Smooth muscle cell (in vitro differentiated cells): ENCODE results near the gene DISC1. TPM values are rescaled to one million over a fixed set of nuclear protein-coding genes. Genes with fewer than 3 reads are reported as not detected.
"Not testable (repeated sequence)": the region's sequence is repeated elsewhere in the genome, so short reads cannot be mapped to it uniquely, and the experiment has no call there.

Source experiments
- DNase-seq: peaks from one replicate; lab custom pipeline; 2025; ENCODE audit not compliant: unreplicated experiment; lab: John Stamatoyannopoulos, UW
- H2AFZ ChIP-seq: fragments of 200-600 bp; sonication (generic); 2 replicates; pipeline ENCODE4 v1.6.0; 2016; ENCODE audit warnings: antibody characterized with exemption, low read depth, mild to moderate bottlenecking
- H3F3A ChIP-seq: fragments of 200-600 bp; sonication (generic); 2 replicates; pipeline ENCODE4 v1.6.0; 2017; ENCODE audit warnings: antibody characterized with exemption, low read depth
- H3K27ac ChIP-seq: fragments of 200-600 bp; sonication (generic); 2 replicates; pipeline ENCODE4 v1.5.1; 2016; ENCODE audit warnings: low read depth, mild to moderate bottlenecking
- H3K27me3 ChIP-seq: fragments of 200-600 bp; sonication (generic); 2 replicates; pipeline ENCODE4 v1.6.1; 2016; ENCODE audit warnings: low read depth, mild to moderate bottlenecking
- H3K36me3 ChIP-seq: fragments of 200-600 bp; sonication (generic); 2 replicates; pipeline ENCODE4 v1.5.1; 2016; ENCODE audit warnings: low read depth
- H3K4me1 ChIP-seq: fragments of 200-600 bp; sonication (generic); 2 replicates; pipeline ENCODE4 v1.5.1; 2016; ENCODE audit warnings: low read depth
- H3K4me2 ChIP-seq: fragments of 200-600 bp; sonication (generic); 2 replicates; pipeline ENCODE4 v1.6.0; 2016; ENCODE audit warnings: mild to moderate bottlenecking
- H3K4me3 ChIP-seq: fragments of 200-600 bp; sonication (generic); 2 replicates; pipeline ENCODE4 v1.5.1; 2016; ENCODE audit warnings: mild to moderate bottlenecking
- H3K79me2 ChIP-seq: fragments of 200-600 bp; sonication (generic); 2 replicates; pipeline ENCODE4 v1.6.0; 2016; ENCODE audit warnings: low read depth, mild to moderate bottlenecking
- H3K9ac ChIP-seq: fragments of 200-600 bp; sonication (generic); 2 replicates; pipeline ENCODE4 v1.6.0; 2016; ENCODE audit warnings: low read depth
- H3K9me3 ChIP-seq: fragments of 200-600 bp; sonication (generic); replicated peaks from 2 replicates; pipeline ENCODE4 v1.5.1; 2016; ENCODE audit warnings: low read depth
- H4K20me1 ChIP-seq: fragments of 200-600 bp; sonication (generic); 2 replicates; pipeline ENCODE4 v1.6.0; 2016; ENCODE audit warnings: low read depth
- CTCF ChIP-seq: fragments of 200-600 bp; sonication (generic); IDR thresholded peaks from 2 replicates; pipeline ENCODE4 v1.5.1; 2017; ENCODE audit warnings: borderline replicate concordance, mild to moderate bottlenecking, antibody characterized with exemption; ENCODE audit not compliant: insufficient read depth, poor library complexity, severe bottlenecking
- WGBS: methylation state at CpG from one replicate; pipeline ENCODE4 v1.1.7; 2016; ENCODE audit warnings: low lambda C conversion rate; 5-methylcytosine and 5-hydroxymethylcytosine counted together
- polyA plus RNA-seq: library from polyadenylated mRNA; unstranded; fragments of >200 nt; fragmentation: Nextera tagmentation; extraction: Ambion mirVana; gene quantifications from 2 replicates; pipeline ENCODE4 v1.2.1, GENCODE V29; 2016
- total RNA-seq: library from RNA; depleted of rRNA; stranded (reverse); fragments of >200 nt; gene quantifications from 2 replicates; pipeline ENCODE4 v1.2.3, GENCODE V29; 2014

Gene DISC1
- total and polyA plus RNA-seq, 2 experiments from 2014 or later: 0.89 to 4.3 TPM

- H3K4me2 ChIP-seq: no peak overlapping the region
- H3K27ac ChIP-seq: no peak overlapping the region
- H3K4me1 ChIP-seq: no peaks in the 10 kb centered on the region
- no peaks in the 10 kb centered on the region for H3K79me2 ChIP-seq
- no peak overlapping the region for H2AFZ ChIP-seq
- 57% methylated on average over 1 of the region's 1 CpG for WGBS
- H3K27me3 ChIP-seq: no peaks in the 10 kb centered on the region
- no peak for DNase-seq
- H3K9me3 ChIP-seq: peaks cover 13% of the 10 kb centered on the region
- H3F3A ChIP-seq: no peaks in the 10 kb centered on the region
- no peak overlapping the region for H3K9ac ChIP-seq
- H3K36me3 ChIP-seq: peaks cover 6% of the 10 kb centered on the region
- no peak overlapping the region for H3K4me3 ChIP-seq
- H4K20me1 ChIP-seq: no peaks in the 10 kb centered on the region
- TF ChIP-seq CTCF: no peak
Measured at GRCh38 chr1:231666937-231667608, 40.5 kb downstream of the DISC1 start.

DNA sequence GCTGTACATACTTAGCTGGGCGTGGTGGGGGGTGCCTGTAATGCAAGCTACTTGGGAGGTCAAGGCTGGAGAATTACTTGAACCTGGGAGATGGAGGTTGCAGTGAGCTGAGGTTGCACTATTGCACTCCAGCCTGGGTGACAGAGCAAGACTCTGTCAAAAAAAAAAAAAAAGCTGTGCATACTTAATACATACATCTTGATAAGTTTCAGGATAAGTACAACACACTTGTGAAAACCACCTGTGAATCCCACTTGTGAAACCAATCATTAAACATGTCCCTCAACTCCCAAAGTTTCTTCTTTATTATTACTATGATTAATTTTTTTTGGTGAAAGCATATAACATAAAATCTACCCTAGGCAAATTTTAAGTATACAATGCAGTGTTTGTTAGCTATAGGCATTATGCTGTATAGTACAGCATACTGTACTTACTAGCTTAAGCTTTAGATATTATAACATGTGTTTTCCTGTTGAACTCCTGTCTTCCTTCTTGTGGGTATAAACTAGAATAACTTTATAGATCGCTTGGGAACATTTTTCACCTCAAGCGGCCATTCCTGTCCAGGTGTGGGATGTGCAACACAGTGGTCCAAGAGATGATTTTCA is 41.4 kb downstream of the DISC1 start:
- Histone ChIP-seq H3K4me3 (no peak overlapping the region), H3K9me3 (peaks cover 13% of the 10 kb centered on the region), H3F3A (no peaks in the 10 kb centered on the region), H3K27ac (no peak overlapping the region), H3K36me3 (peaks cover 6% of the 10 kb centered on the region), H4K20me1 (no peaks in the 10 kb centered on the region), H3K4me2 (no peak overlapping the region), H3K9ac (no peak overlapping the region), H3K27me3 (no peaks in the 10 kb centered on the region), H3K79me2 (no peaks in the 10 kb centered on the region), H2AFZ (no peak overlapping the region), H3K4me1 (no peaks in the 10 kb centered on the region)
- DNase-seq: no peak
- 95% methylated on average over 3 of the region's 3 CpGs for WGBS
- TF ChIP-seq CTCF: no peak

GRCh38 chr1:231668826-231669225 is 42.2 kb downstream of the DISC1 start:
- no peak for TF ChIP-seq CTCF

GRCh38 chr1:231669864-231670621 is 43.5 kb downstream of the DISC1 start:
- DNase-seq, H3K79me2 ChIP-seq, H3K4me1 ChIP-seq, H3K9ac ChIP-seq, H4K20me1 ChIP-seq, H2AFZ ChIP-seq, H3F3A ChIP-seq, H3K4me2 ChIP-seq, H3K27me3 ChIP-seq, H3K27ac ChIP-seq, H3K36me3 ChIP-seq, H3K4me3 ChIP-seq: not testable (repeated sequence)
- peaks cover 13% of the 10 kb centered on the region for H3K9me3 ChIP-seq
- 89% methylated on average over 4 of the region's 4 CpGs for WGBS

More at GRCh38 chr1:231668826-231669225, 42.2 kb downstream of the DISC1 start:
- Histone ChIP-seq H3K36me3 (peaks cover 6% of the 10 kb centered on the region), H3K27ac (no peak overlapping the region), H3K79me2 (no peaks in the 10 kb centered on the region), H3F3A (no peaks in the 10 kb centered on the region), H3K9me3 (peaks cover 13% of the 10 kb centered on the region), H3K4me2 (no peak overlapping the region), H3K4me3 (no peak overlapping the region), H3K4me1 (no peaks in the 10 kb centered on the region), H4K20me1 (no peaks in the 10 kb centered on the region), H2AFZ (no peak overlapping the region), H3K27me3 (no peaks in the 10 kb centered on the region), H3K9ac (no peak overlapping the region)
- no peak for DNase-seq
